HG03354 (cell line): Measurements from ENCODE around the gene BTN2A1.
"Not testable (repeated sequence)": the region's sequence is repeated elsewhere in the genome, so short reads cannot be mapped to it uniquely, and the experiment has no call there.

Experiments
- ATAC-seq: cut with Tn5 transposase; IDR thresholded peaks from one replicate; pipeline ENCODE4 v1.9.1; 2021; ENCODE audit warnings: mild to moderate bottlenecking; ENCODE audit not compliant: unreplicated experiment, poor library complexity, severe bottlenecking

The BTN2A1 gene

DNA sequence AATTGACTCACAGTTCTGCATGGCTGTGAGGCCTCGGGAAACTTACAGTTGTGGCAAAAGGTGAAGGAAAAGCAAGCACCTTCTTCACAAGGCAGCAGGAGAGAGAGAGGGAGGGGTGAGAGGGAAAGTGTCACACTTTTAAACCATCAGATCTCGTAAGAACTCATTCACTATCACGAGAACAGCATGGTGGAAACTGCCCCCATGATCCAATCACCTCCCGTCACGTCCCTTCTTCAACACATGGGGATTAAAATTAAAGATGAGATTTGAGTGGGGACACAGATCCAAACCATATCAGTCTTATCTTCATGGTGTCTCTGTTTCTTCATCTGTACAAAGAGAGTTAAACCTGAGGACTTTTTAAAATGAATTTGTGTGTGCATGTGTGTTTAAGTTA lies 28.6 kb downstream of the BTN2A1 start:
- ATAC-seq, result no peak

- no peak for ATAC-seq
Measured at GRCh38 chr6:26487466-26487865, 29.7 kb downstream of the BTN2A1 start.

- no peak for ATAC-seq
Measured at GRCh38 chr6:26489996-26490964, 32.5 kb downstream of the BTN2A1 start.

GRCh38 chr6:26491604-26492003 lies 33.8 kb downstream of the BTN2A1 start:
- ATAC-seq, result no peak

- ATAC-seq, result no peak
Measured at GRCh38 chr6:26493258-26493657, 35.5 kb downstream of the BTN2A1 start.

DNA sequence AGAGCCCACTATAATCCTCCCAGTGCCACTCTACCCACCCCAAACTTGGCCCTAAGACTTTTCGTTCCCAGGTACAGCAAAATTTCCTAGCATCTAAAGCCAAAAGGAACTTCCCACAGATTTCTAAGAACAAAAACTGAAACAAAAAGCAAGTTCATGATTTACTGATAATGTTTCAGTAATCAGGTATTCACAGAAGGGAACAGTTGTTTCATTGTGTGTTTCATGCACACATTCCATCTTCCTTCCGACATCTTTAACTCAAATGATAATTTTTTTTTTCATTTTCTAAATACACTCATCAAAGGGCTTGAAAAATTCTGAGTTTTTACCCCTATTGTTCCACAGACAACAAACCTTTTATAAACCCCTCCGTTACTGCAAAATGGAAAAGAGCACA lies 36.4 kb downstream of the BTN2A1 start:
- ATAC-seq, result no peak

- ATAC-seq, result no peak
Measured at GRCh38 chr6:26495281-26495680, 37.5 kb downstream of the BTN2A1 start.

DNA sequence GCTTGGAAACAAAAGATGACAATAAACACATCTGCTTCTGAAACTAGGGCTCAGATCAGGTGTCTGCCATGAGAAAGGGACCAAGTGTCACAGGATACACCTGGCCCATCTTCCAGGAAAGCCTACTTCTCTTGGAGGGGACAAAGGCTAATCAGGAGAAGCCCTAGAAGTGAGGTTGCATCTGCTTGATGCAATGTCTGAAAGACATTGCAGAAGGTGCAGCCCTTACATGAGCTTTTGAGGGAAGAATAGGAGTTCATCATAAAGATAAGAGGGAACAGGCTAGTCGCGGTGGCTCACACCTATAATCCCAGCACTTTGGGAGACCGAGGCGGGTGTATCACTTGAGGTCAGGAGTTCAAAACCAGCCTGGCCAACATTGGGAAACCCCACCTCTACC lies 39.9 kb downstream of the BTN2A1 start:
- no peak for ATAC-seq

- ATAC-seq, result no peak
Measured at GRCh38 chr6:26500102-26500501, 42.3 kb downstream of the BTN2A1 start, which contains the start of gene BTN1A1. BTN1A1 (plus strand) TSS chr6:26500303; CDS start chr6:26501287, 984 bp downstream.

DNA sequence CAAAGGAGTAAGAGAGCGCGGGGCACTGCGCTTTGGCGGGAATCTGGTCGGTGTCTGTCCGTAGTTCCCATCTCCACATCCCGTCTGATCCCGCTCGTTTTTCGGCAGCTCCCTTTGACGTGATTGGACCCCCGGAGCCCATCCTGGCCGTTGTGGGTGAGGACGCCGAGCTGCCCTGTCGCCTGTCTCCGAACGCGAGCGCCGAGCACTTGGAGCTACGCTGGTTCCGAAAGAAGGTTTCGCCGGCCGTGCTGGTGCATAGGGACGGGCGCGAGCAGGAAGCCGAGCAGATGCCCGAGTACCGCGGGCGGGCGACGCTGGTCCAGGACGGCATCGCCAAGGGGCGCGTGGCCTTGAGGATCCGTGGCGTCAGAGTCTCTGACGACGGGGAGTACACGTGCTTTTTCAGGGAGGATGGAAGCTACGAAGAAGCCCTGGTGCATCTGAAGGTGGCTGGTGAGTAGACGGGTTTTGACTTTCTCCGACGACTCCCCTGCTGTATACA lies 43.8 kb downstream of the BTN2A1 start:
- no peak for ATAC-seq

DNA sequence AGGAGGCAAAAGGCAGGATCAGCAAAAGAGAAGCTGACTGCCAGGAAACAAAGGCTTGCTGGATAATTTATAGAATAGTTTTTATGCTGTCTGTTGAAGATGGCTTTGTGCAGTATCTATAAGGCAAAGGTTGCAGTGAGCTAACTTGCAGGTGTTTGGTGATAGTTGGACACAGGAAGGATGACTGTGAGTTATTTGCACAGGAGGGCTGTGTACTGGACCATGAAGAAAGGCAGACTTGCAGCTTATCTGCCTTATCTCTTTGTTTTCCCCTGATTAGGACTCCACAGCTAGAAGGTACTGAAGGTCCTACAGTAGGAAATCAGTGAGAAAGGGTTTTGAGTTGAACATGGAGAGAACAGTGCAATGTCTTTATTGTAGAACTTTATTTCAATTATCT lies 44.4 kb downstream of the BTN2A1 start:
- ATAC-seq, result no peak

GRCh38 chr6:26502626-26503025 lies 44.9 kb downstream of the BTN2A1 start:
- ATAC-seq, result no peak

- no peak for ATAC-seq
Measured at GRCh38 chr6:26507658-26508057, 49.9 kb downstream of the BTN2A1 start.

GRCh38 chr6:26511033-26511432 lies 53.3 kb downstream of the BTN2A1 start:
- ATAC-seq, result not testable (repeated sequence)

DNA sequence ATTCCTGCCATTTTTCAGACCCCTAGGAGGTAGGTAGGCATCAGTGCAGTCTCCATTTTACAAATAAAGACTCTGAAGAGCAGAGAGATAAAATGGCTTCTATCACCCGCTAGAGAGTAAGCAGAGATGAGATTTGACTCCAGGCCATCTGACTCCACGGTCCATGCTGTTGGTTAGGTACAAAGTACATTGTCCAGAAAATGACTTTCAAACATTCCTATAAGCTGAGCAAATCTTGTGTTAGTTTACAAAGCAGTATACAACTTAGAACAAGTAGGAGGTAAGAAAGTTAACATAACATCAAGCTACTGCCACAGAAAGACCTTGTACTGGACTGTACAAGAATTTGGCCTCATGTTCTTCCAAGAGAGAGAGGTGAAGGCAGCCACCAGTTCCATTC lies 57.2 kb downstream of the BTN2A1 start:
- ATAC-seq, result no peak

DNA sequence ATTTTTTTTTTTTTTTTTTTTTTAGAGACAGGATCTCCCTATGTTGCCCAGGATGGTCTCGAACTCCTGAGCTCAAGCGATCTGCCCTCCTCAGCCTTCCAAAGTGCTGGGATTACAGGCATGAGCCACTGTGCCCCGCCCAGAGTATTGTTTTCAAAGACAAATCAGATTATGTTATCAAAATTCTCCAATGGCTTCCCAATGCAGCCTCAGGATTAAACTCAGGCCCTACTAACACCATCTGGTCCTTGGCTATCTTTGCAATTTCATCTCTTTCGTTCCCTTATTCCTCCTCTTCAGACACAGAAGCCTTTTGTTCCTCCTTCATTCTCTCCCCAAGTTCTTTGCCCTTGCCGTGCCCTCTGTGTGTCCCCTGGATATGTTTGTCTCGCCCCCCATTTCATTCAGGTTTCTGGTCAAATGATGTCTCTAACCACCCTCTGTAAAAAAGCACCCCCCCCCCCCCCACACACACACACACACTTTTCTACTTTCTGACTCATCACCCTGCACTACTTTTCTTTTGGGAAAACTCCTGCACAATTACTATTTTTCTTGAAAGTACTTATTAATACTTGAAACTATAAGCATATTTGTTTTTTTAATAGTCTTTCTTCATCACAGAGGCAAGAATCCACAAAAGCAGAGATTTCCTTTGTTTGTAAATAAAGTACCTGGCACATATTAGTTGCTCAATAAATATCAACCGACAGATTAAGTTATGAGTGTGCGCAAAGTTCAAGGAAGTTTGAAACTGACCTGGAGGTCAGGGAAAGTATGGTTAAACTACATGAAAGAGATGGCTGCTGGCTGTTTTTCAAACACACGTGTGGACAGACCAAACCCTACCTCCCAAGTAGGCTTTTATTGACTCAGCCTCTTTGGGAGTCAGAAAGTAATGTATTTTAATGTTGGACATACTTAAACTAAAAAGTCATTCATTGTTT lies 59.0 kb downstream of the BTN2A1 start:
- ATAC-seq, result no peak
